Measurements from ENCODE around the gene DYNC2H1. TPM values are rescaled to one million over a fixed set of nuclear protein-coding genes. Genes with fewer than 3 reads are reported as not detected.

DYNC2H1 gene
- total RNA-seq, 1 donor from 2014 or later, result 18.6 TPM

DNA sequence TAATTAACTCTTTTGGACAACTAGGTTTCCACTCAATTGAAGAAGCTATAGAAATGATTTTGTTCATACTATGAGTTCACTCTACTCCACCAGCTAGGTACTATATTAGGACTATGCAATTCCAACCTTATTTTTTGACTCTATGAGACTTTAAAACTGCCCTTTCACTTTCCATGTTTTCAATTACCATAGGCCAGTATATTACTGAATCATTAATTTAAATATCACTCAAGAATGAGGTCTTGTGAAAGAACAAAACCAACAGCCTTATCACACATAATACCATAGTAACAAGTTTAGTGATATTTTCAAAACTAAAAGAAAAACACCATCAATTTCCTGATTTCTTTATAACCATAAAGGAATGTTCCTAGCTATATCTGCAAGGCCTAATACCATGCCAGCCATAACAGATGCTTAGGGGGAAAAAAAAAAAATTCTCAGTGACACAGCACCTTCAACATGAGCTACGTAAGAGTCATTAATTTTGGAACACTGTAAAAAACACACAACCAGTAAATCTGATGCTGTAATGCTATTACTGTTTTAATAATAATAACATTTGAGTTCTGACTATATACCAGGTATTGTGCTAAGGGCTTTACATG, 23.4 kb upstream of the DYNC2H1 start:
- Mint-ChIP-seq H3K27me3 (no peaks in the 10 kb centered on the region), H3K27ac (peak overlapping the region; percentile 37), H3K36me3 (ENCODE audit: insufficient read depth) (peaks cover 2% of the 10 kb centered on the region), H3K4me3 (ENCODE audit: low read depth) (no peak overlapping the region), H3K4me1 (ENCODE audit: low read depth) (peaks cover 14% of the 10 kb centered on the region), H3K9me3 (ENCODE audit: low read depth) (no peaks in the 10 kb centered on the region)
- TF ChIP-seq, protein P1, sequence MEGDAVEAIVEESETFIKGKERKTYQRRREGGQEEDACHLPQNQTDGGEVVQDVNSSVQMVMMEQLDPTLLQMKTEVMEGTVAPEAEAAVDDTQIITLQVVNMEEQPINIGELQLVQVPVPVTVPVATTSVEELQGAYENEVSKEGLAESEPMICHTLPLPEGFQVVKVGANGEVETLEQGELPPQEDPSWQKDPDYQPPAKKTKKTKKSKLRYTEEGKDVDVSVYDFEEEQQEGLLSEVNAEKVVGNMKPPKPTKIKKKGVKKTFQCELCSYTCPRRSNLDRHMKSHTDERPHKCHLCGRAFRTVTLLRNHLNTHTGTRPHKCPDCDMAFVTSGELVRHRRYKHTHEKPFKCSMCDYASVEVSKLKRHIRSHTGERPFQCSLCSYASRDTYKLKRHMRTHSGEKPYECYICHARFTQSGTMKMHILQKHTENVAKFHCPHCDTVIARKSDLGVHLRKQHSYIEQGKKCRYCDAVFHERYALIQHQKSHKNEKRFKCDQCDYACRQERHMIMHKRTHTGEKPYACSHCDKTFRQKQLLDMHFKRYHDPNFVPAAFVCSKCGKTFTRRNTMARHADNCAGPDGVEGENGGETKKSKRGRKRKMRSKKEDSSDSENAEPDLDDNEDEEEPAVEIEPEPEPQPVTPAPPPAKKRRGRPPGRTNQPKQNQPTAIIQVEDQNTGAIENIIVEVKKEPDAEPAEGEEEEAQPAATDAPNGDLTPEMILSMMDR (IDR thresholded peaks at IDR 0.05; ENCODE audit: unreplicated experiment), result no peak
- DNase-seq (ENCODE audit: low spot score, unreplicated experiment), result no peak

DNA sequence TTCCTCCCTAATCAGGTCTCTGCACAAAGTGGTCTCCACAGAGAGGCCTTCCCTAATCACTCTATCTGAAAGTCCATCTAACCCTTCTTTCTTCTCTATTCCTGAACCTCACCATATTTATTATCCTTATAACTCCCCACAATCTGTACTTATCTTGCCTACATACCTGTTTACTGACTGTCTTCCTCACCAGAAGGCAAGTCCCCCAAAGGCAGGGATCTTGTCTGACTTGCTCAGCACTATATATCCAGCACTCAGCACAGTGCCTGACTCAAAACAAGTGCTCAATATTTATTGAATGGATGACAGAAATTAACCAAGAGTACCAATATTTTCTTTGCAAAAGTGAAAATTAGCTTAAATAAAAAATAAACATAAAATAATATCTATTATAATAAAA, 22.8 kb upstream of the DYNC2H1 start:
- Mint-ChIP-seq H3K9me3 (ENCODE audit: low read depth) (no peaks in the 10 kb centered on the region), H3K27ac (peak overlapping the region; percentile 22), H3K27me3 (no peaks in the 10 kb centered on the region), H3K4me1 (ENCODE audit: low read depth) (peaks cover 16% of the 10 kb centered on the region), H3K36me3 (ENCODE audit: insufficient read depth) (peaks cover 2% of the 10 kb centered on the region), H3K4me3 (ENCODE audit: low read depth) (no peak overlapping the region)
- DNase-seq (ENCODE audit: low spot score, unreplicated experiment), result no peak
- TF ChIP-seq, protein P1 (IDR thresholded peaks at IDR 0.05; ENCODE audit: unreplicated experiment), result no peak

GRCh38 chr11:103091064-103091800, 18.0 kb upstream of the DYNC2H1 start:
- TF ChIP-seq, protein P1 (IDR thresholded peaks at IDR 0.05; ENCODE audit: unreplicated experiment), result no peak
- H3K4me1 Mint-ChIP-seq (ENCODE audit: low read depth), result peaks cover 17% of the 10 kb centered on the region

GRCh38 chr11:103091801-103092524, 17.3 kb upstream of the DYNC2H1 start, which contains the start of gene DCUN1D5:
Gene DCUN1D5 (minus strand): TSS chr11:103092160. CDS start chr11:103091872, 288 bp downstream.
- H3K9me3 Mint-ChIP-seq (ENCODE audit: low read depth), result no peaks in the 10 kb centered on the region
- peak; percentile 91 for DNase-seq (ENCODE audit: low spot score, unreplicated experiment)
- H3K27ac Mint-ChIP-seq, result peak within 1 kb of the TSS; percentile 98
- H3K27me3 Mint-ChIP-seq, result peaks cover 23% of the 10 kb centered on the region
- TF ChIP-seq, protein P1 (IDR thresholded peaks at IDR 0.05; ENCODE audit: unreplicated experiment), result no peak
- peak within 1 kb of the TSS; percentile 88 for H3K4me3 Mint-ChIP-seq (ENCODE audit: low read depth)
- H3K36me3 Mint-ChIP-seq (ENCODE audit: insufficient read depth), result peaks cover 2% of the 10 kb centered on the region
- peaks cover 15% of the 10 kb centered on the region for H3K4me1 Mint-ChIP-seq (ENCODE audit: low read depth)

More at GRCh38 chr11:103091064-103091800, 18.0 kb upstream of the DYNC2H1 start:
- peak; percentile 24 for DNase-seq (ENCODE audit: low spot score, unreplicated experiment)
- Mint-ChIP-seq H3K27ac (peak overlapping the region; percentile 98), H3K27me3 (peaks cover 22% of the 10 kb centered on the region), H3K36me3 (ENCODE audit: insufficient read depth) (peaks cover 2% of the 10 kb centered on the region), H3K4me3 (ENCODE audit: low read depth) (peak overlapping the region; percentile 88), H3K9me3 (ENCODE audit: low read depth) (no peaks in the 10 kb centered on the region)

DNA sequence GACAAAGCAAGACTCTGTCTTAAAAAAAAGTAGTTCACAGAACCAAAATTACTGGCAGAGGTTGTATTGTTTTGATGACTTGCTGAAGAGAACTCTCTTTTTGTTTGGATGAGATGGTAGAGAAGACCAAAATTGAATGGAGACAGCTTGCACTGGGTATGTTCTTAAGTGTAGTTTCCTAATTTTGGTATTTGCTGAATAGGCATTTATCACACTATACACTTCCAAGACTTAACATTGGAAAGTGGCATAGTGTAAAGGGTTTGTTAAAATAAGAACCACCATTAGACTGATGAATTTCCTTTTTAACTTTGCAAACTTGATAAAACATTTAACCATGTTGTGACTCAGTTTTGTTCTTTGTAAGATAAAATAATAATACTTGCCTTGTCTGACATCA, 11.9 kb upstream of the DYNC2H1 start:
- no peak overlapping the region for H3K4me3 Mint-ChIP-seq (ENCODE audit: low read depth)
- DNase-seq (ENCODE audit: low spot score, unreplicated experiment), result no peak
- H3K27me3 Mint-ChIP-seq, result peaks cover 23% of the 10 kb centered on the region
- TF ChIP-seq, protein P1 (IDR thresholded peaks at IDR 0.05; ENCODE audit: unreplicated experiment), result no peak
- no peaks in the 10 kb centered on the region for H3K9me3 Mint-ChIP-seq (ENCODE audit: low read depth)
- no peak overlapping the region for H3K27ac Mint-ChIP-seq
- H3K36me3 Mint-ChIP-seq (ENCODE audit: insufficient read depth), result no peaks in the 10 kb centered on the region
- H3K4me1 Mint-ChIP-seq (ENCODE audit: low read depth), result peaks cover 3% of the 10 kb centered on the region

All from progenitor cell of endocrine pancreas (in vitro differentiated cells).